ENCODE data around the gene MTERF4. TPM values are rescaled to one million over a fixed set of nuclear protein-coding genes. Genes with fewer than 3 reads are reported as not detected.

The MTERF4 gene
- total RNA-seq, 1 donor from 2014 or later, result 50.2 TPM

DNA sequence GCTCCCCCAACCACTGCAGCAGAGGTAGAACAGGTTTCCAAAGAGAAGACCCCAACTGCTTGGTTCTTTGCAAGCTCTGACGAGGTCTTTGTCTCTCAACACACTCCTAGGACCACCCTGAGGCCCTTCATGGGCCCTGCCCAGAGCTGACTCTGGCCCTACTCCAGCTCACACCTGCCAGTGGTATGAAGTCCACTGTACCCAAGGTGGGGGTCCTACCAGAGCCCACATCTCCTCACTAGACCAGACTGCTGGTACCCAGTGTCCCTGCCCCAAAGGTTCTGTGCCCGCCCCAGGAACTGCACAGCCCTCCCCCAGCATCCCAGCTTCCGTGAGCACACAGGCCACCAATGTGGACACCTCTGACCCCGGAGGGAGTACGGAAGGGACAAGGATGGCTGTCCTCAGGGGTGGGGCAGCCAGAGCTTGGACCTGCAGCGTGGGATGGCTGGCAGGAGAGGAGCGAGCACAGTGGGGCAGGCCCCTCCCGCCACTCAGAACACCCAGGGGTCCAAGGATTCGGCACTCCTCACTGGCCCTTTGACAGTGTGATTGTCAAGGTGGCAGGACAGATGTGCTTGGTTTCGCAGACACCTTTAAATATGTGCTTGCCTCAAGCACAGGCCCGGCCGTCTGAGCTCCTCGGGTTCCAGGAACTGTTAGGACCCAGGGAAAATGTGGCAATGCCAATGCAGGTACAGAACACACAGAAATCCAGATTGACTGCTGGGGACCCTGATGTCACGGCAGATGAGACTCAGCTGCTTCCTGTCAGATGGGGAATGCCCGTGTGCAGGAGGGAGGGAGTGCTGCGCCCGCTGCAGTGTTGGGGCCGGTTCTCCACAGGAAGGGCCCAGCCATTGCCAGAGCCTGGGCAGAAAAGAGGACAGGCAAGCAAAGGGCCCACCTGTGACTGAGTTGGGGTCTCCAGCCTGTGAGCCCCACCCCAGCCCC, 51.2 kb downstream of the MTERF4 start:
- H3K4me3 ChIP-seq, result no peak overlapping the region
- intact Hi-C loops (cut with DNase I), result no loop called here
- no peaks in the 10 kb centered on the region for H3K4me1 ChIP-seq
- H3K9me3 ChIP-seq, result no peaks in the 10 kb centered on the region
- no peak overlapping the region for H3K27ac ChIP-seq
- DNase-seq (ENCODE audit: low spot score in 2 of 2), result no peak
- H3K36me3 ChIP-seq, result peaks cover 42 to 79% of the 10 kb centered on the region in 2 donors
- no peaks in the 10 kb centered on the region for H3K27me3 ChIP-seq
- TF ChIP-seq, protein P1, sequence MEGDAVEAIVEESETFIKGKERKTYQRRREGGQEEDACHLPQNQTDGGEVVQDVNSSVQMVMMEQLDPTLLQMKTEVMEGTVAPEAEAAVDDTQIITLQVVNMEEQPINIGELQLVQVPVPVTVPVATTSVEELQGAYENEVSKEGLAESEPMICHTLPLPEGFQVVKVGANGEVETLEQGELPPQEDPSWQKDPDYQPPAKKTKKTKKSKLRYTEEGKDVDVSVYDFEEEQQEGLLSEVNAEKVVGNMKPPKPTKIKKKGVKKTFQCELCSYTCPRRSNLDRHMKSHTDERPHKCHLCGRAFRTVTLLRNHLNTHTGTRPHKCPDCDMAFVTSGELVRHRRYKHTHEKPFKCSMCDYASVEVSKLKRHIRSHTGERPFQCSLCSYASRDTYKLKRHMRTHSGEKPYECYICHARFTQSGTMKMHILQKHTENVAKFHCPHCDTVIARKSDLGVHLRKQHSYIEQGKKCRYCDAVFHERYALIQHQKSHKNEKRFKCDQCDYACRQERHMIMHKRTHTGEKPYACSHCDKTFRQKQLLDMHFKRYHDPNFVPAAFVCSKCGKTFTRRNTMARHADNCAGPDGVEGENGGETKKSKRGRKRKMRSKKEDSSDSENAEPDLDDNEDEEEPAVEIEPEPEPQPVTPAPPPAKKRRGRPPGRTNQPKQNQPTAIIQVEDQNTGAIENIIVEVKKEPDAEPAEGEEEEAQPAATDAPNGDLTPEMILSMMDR (IDR thresholded peaks at IDR 0.05), result no peak

DNA sequence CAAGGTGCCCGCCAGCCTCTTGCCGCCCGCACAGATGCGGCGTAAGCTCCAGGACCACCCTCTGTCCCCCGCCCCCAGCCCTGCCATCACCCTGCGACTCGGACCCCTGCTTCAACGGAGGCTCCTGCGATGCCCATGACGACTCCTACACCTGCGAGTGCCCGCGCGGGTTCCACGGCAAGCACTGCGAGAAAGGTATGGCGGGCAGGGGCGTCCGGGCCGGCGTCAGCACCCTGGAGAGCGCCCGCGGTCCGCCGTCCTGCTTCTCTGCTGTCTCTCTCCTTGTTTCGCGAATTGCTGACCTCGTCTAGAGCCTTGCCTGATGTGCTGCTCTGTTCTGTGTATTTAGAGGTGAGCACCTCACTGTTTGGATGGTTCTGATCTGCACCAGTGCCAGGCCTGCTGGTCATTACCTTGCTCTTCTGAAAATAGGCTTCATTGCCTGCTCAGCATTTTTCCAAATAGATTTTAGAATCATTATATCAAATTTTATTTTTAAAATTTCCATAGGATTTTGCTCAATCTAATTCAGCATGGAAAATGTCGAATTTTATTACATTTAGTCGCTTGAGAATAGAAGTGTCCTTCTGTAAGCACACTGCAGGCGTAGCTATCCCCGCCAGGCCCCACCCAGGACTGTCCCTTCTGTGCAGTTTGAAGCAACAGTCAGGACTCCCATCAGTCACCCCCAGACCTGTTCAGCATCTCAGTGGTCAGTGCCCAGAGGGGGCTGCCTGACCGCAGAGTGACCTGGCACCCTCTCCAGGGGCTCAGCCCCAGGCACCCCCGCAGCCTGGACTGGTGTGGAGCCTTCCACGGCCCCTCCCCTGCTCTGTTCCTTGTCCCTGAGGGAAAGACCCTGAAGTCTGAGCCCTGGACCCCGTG, 52.1 kb downstream of the MTERF4 start:
- Histone ChIP-seq H3K9me3 (no peaks in the 10 kb centered on the region), H3K4me3 (no peak overlapping the region), H3K4me1 (no peaks in the 10 kb centered on the region), H3K36me3 (peaks cover 42 to 77% of the 10 kb centered on the region in 2 donors), H3K27ac (no peak overlapping the region), H3K27me3 (no peaks in the 10 kb centered on the region)
- TF ChIP-seq, protein P1 (IDR thresholded peaks at IDR 0.05), result no peak
- intact Hi-C loops (cut with DNase I), result no loop called here
- no peak for DNase-seq (ENCODE audit: low spot score in 2 of 2)

- Histone ChIP-seq H3K9me3 (peaks cover 0 to 9% of the 10 kb centered on the region in 2 donors), H3K36me3 (peaks cover 45 to 83% of the 10 kb centered on the region in 2 donors), H3K27me3 (no peaks in the 10 kb centered on the region), H3K4me1 (no peaks in the 10 kb centered on the region), H3K4me3 (no peak overlapping the region), H3K27ac (no peak overlapping the region)
- DNase-seq (ENCODE audit: low spot score in 2 of 2), result no peak
- TF ChIP-seq, protein P1 (IDR thresholded peaks at IDR 0.05), result no peak
- intact Hi-C loops (cut with DNase I), result no loop called here
Observed at GRCh38 chr2:241048949-241049343, 53.1 kb downstream of the MTERF4 start.

GRCh38 chr2:241048149-241048948, 53.7 kb downstream of the MTERF4 start:
- Histone ChIP-seq H3K9me3 (peaks cover 0 to 10% of the 10 kb centered on the region in 2 donors), H3K36me3 (peaks cover 42 to 79% of the 10 kb centered on the region in 2 donors), H3K27ac (no peak overlapping the region), H3K27me3 (no peaks in the 10 kb centered on the region), H3K4me1 (no peaks in the 10 kb centered on the region), H3K4me3 (no peak overlapping the region)
- intact Hi-C loops (cut with DNase I), result no loop called here
- no peak for DNase-seq (ENCODE audit: low spot score in 2 of 2)
- TF ChIP-seq, protein P1 (IDR thresholded peaks at IDR 0.05), result no peak
